GM21717 (cell line): ENCODE measurements around the gene USH1G.
"Not testable (repeated sequence)": the region's sequence is repeated elsewhere in the genome, so short reads cannot be mapped to it uniquely, and the experiment has no call there.

Experiments
- ATAC-seq: cut with Tn5 transposase; IDR thresholded peaks from one replicate; pipeline ENCODE4 v1.9.1; 2021; ENCODE audit warnings: mild to moderate bottlenecking, moderate library complexity; ENCODE audit not compliant: unreplicated experiment

USH1G gene

DNA sequence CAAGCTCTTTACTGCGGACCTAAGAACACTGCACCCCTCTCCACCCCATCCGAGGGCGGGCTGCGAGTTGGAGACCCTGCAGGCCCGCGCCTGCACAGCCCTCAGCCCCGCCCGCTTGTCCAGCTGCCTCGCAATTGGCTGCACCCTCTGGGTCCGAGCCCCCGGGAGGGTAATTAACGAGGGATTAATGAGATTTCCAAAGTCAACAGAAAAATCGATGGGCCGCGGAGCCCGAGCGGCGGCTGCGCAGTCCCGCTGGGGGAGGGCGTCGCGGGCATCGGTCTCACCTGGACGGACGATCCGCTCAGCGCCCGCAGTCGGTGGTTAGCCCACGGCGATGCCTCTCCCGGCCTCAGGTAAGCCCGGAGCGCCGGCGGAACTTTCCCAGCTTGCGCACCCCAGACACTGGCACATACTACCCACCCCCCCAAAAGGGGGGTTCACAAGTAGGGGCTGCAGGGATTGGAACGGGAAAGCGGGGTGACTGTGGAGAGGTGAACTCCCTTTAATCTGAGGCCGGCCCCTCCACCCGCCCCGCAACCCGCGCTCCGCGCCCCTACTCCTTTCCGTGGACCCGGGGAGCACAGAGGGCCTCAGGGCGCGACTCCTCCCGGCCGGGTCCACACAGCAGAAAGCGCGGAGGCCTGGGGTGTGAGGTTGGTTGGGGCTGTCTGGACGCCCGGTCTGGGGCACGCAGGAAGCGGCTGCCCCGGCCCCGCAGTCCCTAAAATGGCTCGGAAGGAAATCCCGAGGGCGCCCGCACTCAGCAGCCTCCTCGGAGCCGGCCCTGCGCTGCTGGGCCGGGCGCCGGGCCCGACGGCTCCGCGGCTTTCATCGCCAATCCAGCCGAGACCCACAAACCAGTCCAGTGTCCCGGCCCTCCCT is 12.8 kb upstream of the USH1G start, which contains the start of gene OTOP3:
Gene OTOP3 (plus strand): TSS at position 314 of the 885 bp plus-strand sequence. CDS start 24 bp downstream, at position 338.
- no peak for ATAC-seq

DNA sequence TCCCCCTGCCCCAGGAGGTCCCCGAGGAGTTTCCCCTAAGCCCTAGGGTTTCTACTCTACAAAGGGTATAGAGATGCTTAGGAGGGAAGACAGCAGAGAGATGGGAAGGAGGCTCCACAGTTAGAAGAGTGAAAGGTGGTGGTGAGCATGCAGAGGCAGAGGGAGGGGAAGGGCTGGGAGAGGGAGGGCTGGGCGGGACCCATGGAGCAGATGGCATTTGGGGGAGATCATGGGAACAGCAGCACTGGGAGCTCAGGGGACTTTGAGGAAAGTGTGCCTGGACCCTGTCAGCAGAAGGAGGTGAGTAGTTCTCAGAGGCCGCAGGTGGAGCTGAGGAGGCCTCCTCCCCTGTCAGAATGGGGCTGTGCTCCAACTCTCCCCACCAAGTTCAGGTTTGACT is 12.0 kb upstream of the USH1G start:
- ATAC-seq: no peak

DNA sequence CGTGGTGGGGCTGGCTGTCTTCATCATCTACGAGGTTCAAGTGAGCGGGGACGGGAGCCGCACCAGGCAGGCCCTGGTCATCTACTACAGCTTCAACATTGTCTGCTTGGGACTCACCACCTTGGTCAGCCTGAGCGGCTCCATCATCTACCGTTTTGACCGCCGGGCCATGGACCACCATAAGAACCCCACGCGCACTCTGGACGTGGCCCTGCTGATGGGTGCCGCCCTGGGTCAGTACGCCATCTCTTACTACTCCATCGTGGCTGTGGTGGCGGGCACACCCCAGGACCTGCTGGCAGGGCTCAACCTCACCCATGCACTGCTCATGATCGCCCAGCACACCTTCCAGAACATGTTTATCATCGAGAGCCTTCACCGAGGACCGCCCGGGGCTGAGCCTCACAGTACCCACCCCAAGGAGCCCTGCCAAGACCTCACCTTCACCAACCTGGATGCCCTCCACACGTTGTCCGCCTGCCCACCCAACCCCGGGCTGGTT is 7.5 kb upstream of the USH1G start:
- ATAC-seq: no peak

DNA sequence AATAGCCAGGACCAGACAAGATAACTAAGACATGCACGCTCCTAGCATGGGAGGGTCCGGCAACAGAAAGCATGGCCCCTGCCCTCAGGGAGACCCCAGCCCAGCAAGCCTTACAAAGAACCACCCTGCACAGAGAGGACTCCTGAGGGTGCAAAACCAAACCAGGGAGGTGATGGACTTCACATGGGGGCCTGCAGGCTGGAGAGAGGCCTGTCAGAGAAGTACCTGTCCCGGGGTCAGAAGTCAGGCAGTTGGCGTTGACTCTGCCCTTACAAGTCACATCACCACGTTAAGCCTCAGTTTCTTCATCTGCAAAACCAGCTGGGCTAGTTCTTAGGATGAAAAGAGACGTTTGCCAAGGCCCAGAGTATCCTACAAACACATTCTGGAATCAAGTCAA is 5.7 kb upstream of the USH1G start:
- ATAC-seq: no peak

- no peak for ATAC-seq
Observed at GRCh38 chr17:74925242-74925641, 2.2 kb upstream of the USH1G start.

GRCh38 chr17:74924250-74924948 is 1.3 kb upstream of the USH1G start, which contains the start of gene OTOP2:
TSS of gene OTOP2 (plus strand) at chr17:74924273. CDS start at chr17:74924633, 360 bp downstream.
- ATAC-seq: no peak

- ATAC-seq: no peak
Observed at GRCh38 chr17:74923538-74924249, 639 bp upstream of the USH1G start.

- no peak for ATAC-seq
Observed at GRCh38 chr17:74922172-74922571, 883 bp downstream of the USH1G start.

GRCh38 chr17:74921769-74922168 is 1.3 kb downstream of the USH1G start:
- ATAC-seq: no peak

GRCh38 chr17:74921026-74921681 is 1.9 kb downstream of the USH1G start:
- no peak for ATAC-seq

- ATAC-seq: no peak
Observed at GRCh38 chr17:74920642-74921025, 2.4 kb downstream of the USH1G start.

DNA sequence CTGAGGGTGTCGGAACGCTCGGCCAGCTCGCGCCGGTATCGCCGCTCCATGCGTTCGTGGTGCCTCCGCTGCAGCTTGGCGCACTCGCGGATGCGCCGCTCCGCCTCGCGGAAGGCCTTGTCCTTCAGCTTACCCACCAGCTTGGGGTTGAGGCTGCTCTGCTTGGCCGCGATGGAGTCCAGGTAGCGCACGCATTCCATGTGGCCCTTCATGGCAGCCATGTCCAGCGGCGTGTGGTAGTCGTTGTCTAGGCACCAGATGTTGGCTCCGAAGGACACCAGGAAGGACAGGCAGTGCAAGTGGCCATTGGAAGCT is 2.8 kb downstream of the USH1G start:
- ATAC-seq: no peak

- no peak for ATAC-seq
Observed at GRCh38 chr17:74919440-74920305, 3.4 kb downstream of the USH1G start.

- no peak for ATAC-seq
Observed at GRCh38 chr17:74918906-74919305, 4.1 kb downstream of the USH1G start.

GRCh38 chr17:74917430-74917829 is 5.6 kb downstream of the USH1G start:
- ATAC-seq: no peak

DNA sequence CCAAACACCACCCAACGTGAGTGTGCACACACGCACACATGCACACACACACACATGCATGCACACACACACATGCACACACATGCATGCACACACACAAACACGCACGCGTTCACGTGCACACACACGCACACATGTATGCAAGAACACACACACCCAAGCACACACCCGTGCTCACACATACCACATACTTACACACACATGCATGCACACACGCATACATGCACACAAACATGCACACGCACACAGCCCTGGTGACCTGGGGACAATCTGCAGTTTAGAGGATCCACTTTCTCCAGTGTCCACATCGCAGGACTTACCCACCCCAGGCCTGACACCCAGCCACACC is 6.2 kb downstream of the USH1G start:
- ATAC-seq: no peak

- no peak for ATAC-seq
Observed at GRCh38 chr17:74916136-74916850, 6.8 kb downstream of the USH1G start.

- not testable (repeated sequence) for ATAC-seq
Observed at GRCh38 chr17:74911423-74911822, 11.6 kb downstream of the USH1G start.

GRCh38 chr17:74909097-74909496 is 14.0 kb downstream of the USH1G start:
- not testable (repeated sequence) for ATAC-seq
